HEK293 (cell line): ENCODE results near the gene CEND1.

Experiments
- GLIS1 ChIP-seq: fragments of 450-650 bp; formaldehyde crosslinking; IDR thresholded peaks from 2 replicates; pipeline ENCODE4 v1.5.1; 2016; ENCODE audit warnings: missing biosample characterization, missing genetic modification characterization
- KLF8 ChIP-seq: fragments of 450-650 bp; formaldehyde crosslinking; IDR thresholded peaks from 2 replicates; pipeline ENCODE4 v1.5.1; 2016; ENCODE audit warnings: missing biosample characterization, missing genetic modification characterization
- MYNN ChIP-seq: fragments of 450-650 bp; formaldehyde crosslinking; IDR thresholded peaks from 2 replicates; pipeline ENCODE4 v1.5.1; 2016; ENCODE audit warnings: missing biosample characterization, missing genetic modification characterization, borderline replicate concordance
- OSR2 ChIP-seq: fragments of 450-650 bp; formaldehyde crosslinking; IDR thresholded peaks from 2 replicates; pipeline ENCODE4 v1.5.1; 2016; ENCODE audit warnings: missing biosample characterization, missing genetic modification characterization
- PATZ1 ChIP-seq: fragments of 450-650 bp; formaldehyde crosslinking; IDR thresholded peaks from 2 replicates; pipeline ENCODE4 v1.5.1; 2016; ENCODE audit warnings: missing biosample characterization, missing genetic modification characterization
- PRDM10 ChIP-seq: fragments of 450-650 bp; formaldehyde crosslinking; IDR thresholded peaks from 2 replicates; pipeline ENCODE4 v1.5.1; 2016; ENCODE audit warnings: missing biosample characterization, missing genetic modification characterization
- ZBTB49 ChIP-seq: fragments of 450-650 bp; formaldehyde crosslinking; IDR thresholded peaks from 2 replicates; pipeline ENCODE4 v1.5.1; 2016; ENCODE audit warnings: missing biosample characterization, missing genetic modification characterization, low read depth
- ZBTB7A ChIP-seq: fragments of 450-650 bp; formaldehyde crosslinking; IDR thresholded peaks from 2 replicates; pipeline ENCODE4 v1.5.1; 2016; ENCODE audit warnings: low read depth, missing biosample characterization, missing genetic modification characterization
- ZNF10 ChIP-seq: fragments of 450-650 bp; formaldehyde crosslinking; IDR thresholded peaks from 2 replicates; pipeline ENCODE4 v1.5.1; 2017; ENCODE audit warnings: missing biosample characterization, missing genetic modification characterization
- ZNF302 ChIP-seq: fragments of 450-650 bp; formaldehyde crosslinking; IDR thresholded peaks from 2 replicates; pipeline ENCODE4 v1.5.1; 2016; ENCODE audit warnings: missing biosample characterization, missing genetic modification characterization, low read depth
- ZNF311 ChIP-seq: fragments of 450-650 bp; formaldehyde crosslinking; IDR thresholded peaks from 2 replicates; pipeline ENCODE4 v1.5.1; 2017; ENCODE audit warnings: missing biosample characterization, missing genetic modification characterization, borderline replicate concordance
- ZNF341 ChIP-seq: fragments of 450-650 bp; formaldehyde crosslinking; IDR thresholded peaks from 2 replicates; pipeline ENCODE4; 2016; ENCODE audit warnings: low read depth, missing biosample characterization, missing genetic modification characterization
- ZNF423 ChIP-seq: fragments of 450-650 bp; formaldehyde crosslinking; IDR thresholded peaks from 2 replicates; pipeline ENCODE4 v1.5.1; 2016; ENCODE audit warnings: missing biosample characterization, missing genetic modification characterization
- ZNF449 ChIP-seq: fragments of 450-650 bp; formaldehyde crosslinking; IDR thresholded peaks from 2 replicates; pipeline ENCODE4 v1.5.1; 2017; ENCODE audit warnings: missing biosample characterization, mild to moderate bottlenecking, missing genetic modification characterization, moderate library complexity
- ZNF521 ChIP-seq: fragments of 450-650 bp; formaldehyde crosslinking; IDR thresholded peaks from 2 replicates; pipeline ENCODE4 v1.5.1; 2017; ENCODE audit warnings: missing biosample characterization, mild to moderate bottlenecking, missing genetic modification characterization
- ZNF692 ChIP-seq: fragments of 450-650 bp; formaldehyde crosslinking; IDR thresholded peaks from 2 replicates; pipeline ENCODE4 v1.5.1; 2016; ENCODE audit warnings: missing biosample characterization, missing genetic modification characterization
- ZNF701 ChIP-seq: fragments of 450-650 bp; formaldehyde crosslinking; IDR thresholded peaks from 2 replicates; pipeline ENCODE4 v1.5.1; 2016; ENCODE audit warnings: missing biosample characterization, missing genetic modification characterization
- ZNF792 ChIP-seq: fragments of 450-650 bp; formaldehyde crosslinking; IDR thresholded peaks from 2 replicates; pipeline ENCODE4 v1.5.1; 2016; ENCODE audit warnings: missing biosample characterization, missing genetic modification characterization
- ZSCAN16 ChIP-seq: fragments of 450-650 bp; formaldehyde crosslinking; IDR thresholded peaks from 2 replicates; pipeline ENCODE4 v1.5.1; 2016; ENCODE audit warnings: missing biosample characterization, missing genetic modification characterization

CEND1 gene

GRCh38 chr11:795634-796564 lies 6.0 kb upstream of the CEND1 start (continued):
- TF ChIP-seq PATZ1 (tag by site-specific recombination) (peak; percentile 91; the same call in 1 of the 2 replicates), ZBTB49 (tag by site-specific recombination) (no peak), ZNF341 (tag by site-specific recombination) (peak; percentile 93), MYNN (no peak), OSR2 (tag by site-specific recombination) (peak; percentile 24; the same call in 1 of the 2 replicates), ZNF692 (tag by site-specific recombination) (no peak), ZNF792 (tag by site-specific recombination) (no peak), ZBTB7A (tag by site-specific recombination) (0 out of 2 replicates have a peak, but pooled peaks have one; percentile 53), GLIS1 (tag by site-specific recombination) (peak; percentile 98), ZNF302 (tag by site-specific recombination) (no peak), ZSCAN16 (no peak), ZNF311 (no peak), ZNF423 (0 out of 2 replicates have a peak, but pooled peaks have one; percentile 32), ZNF701 (tag by site-specific recombination) (no peak), ZNF10 (tag by site-specific recombination) (no peak), KLF8 (tag by site-specific recombination) (no peak), PRDM10 (tag by site-specific recombination) (peak; percentile 77; the same call in 1 of the 2 replicates), ZNF449 (tag by site-specific recombination) (no peak), ZNF521 (no peak)
